KMS-11 (cell line): ENCODE results near the gene ZIC5.

Source experiments
- H2AFZ ChIP-seq: fragments of 200-600 bp; sonication (generic); 2 replicates; pipeline ENCODE4 v1.6.1; 2016; ENCODE audit warnings: antibody characterized with exemption, mixed run types, low read depth
- H3K27ac ChIP-seq: fragments of 200-600 bp; sonication (generic); 2 replicates; pipeline ENCODE4 v1.6.1; 2016; ENCODE audit warnings: mild to moderate bottlenecking, mixed run types
- H3K27me3 ChIP-seq: fragments of 200-600 bp; sonication (generic); 2 replicates; pipeline ENCODE4 v1.6.1; 2017; ENCODE audit warnings: mild to moderate bottlenecking, low read depth, mixed run types, moderate library complexity; ENCODE audit not compliant: insufficient read depth
- H3K36me3 ChIP-seq: fragments of 200-600 bp; sonication (generic); 2 replicates; pipeline ENCODE4 v1.6.1; 2017; ENCODE audit warnings: mild to moderate bottlenecking, mixed run types; ENCODE audit not compliant: insufficient read depth
- H3K4me1 ChIP-seq: fragments of 200-600 bp; sonication (generic); 2 replicates; pipeline ENCODE4 v1.6.1; 2016; ENCODE audit warnings: mild to moderate bottlenecking, low read depth, mixed run types; ENCODE audit not compliant: poor library complexity, severe bottlenecking
- H3K4me2 ChIP-seq: fragments of 200-600 bp; sonication (generic); 2 replicates; pipeline ENCODE4 v1.7.0; 2016; ENCODE audit warnings: mild to moderate bottlenecking, mixed run types
- H3K4me3 ChIP-seq: fragments of 200-600 bp; sonication (generic); IDR thresholded peaks from 2 replicates; pipeline ENCODE4 v1.6.1; 2017; ENCODE audit warnings: low read depth, low read length, mixed read lengths; ENCODE audit not compliant: insufficient read depth
- H3K79me2 ChIP-seq: fragments of 200-600 bp; sonication (generic); 2 replicates; pipeline ENCODE4 v1.6.1; 2016; ENCODE audit warnings: low read depth, mixed run types; ENCODE audit not compliant: insufficient read depth
- H3K9ac ChIP-seq: fragments of 200-600 bp; sonication (generic); 2 replicates; pipeline ENCODE4 v1.6.1; 2016; ENCODE audit warnings: mild to moderate bottlenecking, mixed run types
- H4K20me1 ChIP-seq: fragments of 200-600 bp; sonication (generic); 2 replicates; pipeline ENCODE4 v1.6.1; 2016; ENCODE audit warnings: mild to moderate bottlenecking, mixed run types; ENCODE audit not compliant: insufficient read depth
- TF ChIP-seq, protein P1 (sequence below): fragments of 200-600 bp; sonication (generic); conservative IDR thresholded peaks from 2 replicates; pipeline ENCODE4 v1.6.1; 2017; ENCODE audit warnings: low read depth, mild to moderate bottlenecking, antibody characterized with exemption, low read length, moderate library complexity, mixed read lengths

ZIC5 gene

GRCh38 chr13:99973808-99974185 lies 2.2 kb upstream of the ZIC5 start:
- no peak overlapping the region for H3K9ac ChIP-seq
- no peaks in the 10 kb centered on the region for H3K36me3 ChIP-seq
- peaks cover 4% of the 10 kb centered on the region; the same call in 1 of the 2 replicates for H3K79me2 ChIP-seq
- no peak overlapping the region for H3K4me2 ChIP-seq
- no peak overlapping the region for H2AFZ ChIP-seq
- H3K4me3 ChIP-seq, result no peak overlapping the region
- no peak overlapping the region for H3K27ac ChIP-seq
- TF ChIP-seq, protein P1, sequence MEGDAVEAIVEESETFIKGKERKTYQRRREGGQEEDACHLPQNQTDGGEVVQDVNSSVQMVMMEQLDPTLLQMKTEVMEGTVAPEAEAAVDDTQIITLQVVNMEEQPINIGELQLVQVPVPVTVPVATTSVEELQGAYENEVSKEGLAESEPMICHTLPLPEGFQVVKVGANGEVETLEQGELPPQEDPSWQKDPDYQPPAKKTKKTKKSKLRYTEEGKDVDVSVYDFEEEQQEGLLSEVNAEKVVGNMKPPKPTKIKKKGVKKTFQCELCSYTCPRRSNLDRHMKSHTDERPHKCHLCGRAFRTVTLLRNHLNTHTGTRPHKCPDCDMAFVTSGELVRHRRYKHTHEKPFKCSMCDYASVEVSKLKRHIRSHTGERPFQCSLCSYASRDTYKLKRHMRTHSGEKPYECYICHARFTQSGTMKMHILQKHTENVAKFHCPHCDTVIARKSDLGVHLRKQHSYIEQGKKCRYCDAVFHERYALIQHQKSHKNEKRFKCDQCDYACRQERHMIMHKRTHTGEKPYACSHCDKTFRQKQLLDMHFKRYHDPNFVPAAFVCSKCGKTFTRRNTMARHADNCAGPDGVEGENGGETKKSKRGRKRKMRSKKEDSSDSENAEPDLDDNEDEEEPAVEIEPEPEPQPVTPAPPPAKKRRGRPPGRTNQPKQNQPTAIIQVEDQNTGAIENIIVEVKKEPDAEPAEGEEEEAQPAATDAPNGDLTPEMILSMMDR, result no peak
- no peaks in the 10 kb centered on the region for H4K20me1 ChIP-seq
- no peaks in the 10 kb centered on the region for H3K4me1 ChIP-seq
- no peaks in the 10 kb centered on the region for H3K27me3 ChIP-seq

GRCh38 chr13:99973163-99973807 lies 1.7 kb upstream of the ZIC5 start:
- no peak overlapping the region for H3K9ac ChIP-seq
- H3K4me1 ChIP-seq, result no peaks in the 10 kb centered on the region
- H4K20me1 ChIP-seq, result no peaks in the 10 kb centered on the region

DNA sequence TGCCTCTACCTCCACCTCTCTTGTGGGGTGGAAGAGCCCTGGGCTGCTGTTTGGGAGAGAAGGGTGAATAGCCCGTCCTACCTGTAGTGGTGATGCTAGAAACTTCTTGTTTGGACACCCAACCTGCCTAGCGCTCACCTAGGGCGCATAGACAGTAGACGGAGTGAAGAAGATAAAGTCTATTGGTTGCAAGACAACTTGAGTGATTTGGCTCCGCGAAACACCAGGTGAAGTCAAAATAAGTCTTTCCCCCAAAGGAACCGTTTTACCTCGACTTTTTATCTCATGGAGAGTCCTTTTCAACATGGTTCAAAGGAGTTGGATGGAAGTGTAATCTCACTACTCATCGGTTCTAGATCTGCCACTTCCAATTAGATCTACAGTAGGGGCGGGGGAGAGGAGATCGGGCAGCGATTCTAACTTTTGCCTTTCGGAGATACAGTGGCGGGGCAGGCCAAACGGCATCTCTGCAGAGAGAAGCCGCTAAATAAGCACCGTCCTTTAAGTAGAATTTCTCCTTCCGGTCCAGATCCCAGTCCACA lies 694 bp upstream of the ZIC5 start:
- H3K27me3 ChIP-seq, result no peaks in the 10 kb centered on the region
- no peak overlapping the region for H3K27ac ChIP-seq
- no peak overlapping the region for H3K4me3 ChIP-seq
- H2AFZ ChIP-seq, result no peak overlapping the region
- H3K9ac ChIP-seq, result no peak overlapping the region
- H4K20me1 ChIP-seq, result no peaks in the 10 kb centered on the region
- H3K4me1 ChIP-seq, result no peaks in the 10 kb centered on the region
- TF ChIP-seq, protein P1, result no peak
- no peaks in the 10 kb centered on the region for H3K36me3 ChIP-seq
- H3K79me2 ChIP-seq, result peaks cover 4% of the 10 kb centered on the region; the same call in 1 of the 2 replicates
- H3K4me2 ChIP-seq, result no peak overlapping the region

More at GRCh38 chr13:99973163-99973807, 1.7 kb upstream of the ZIC5 start:
- H3K27me3 ChIP-seq, result no peaks in the 10 kb centered on the region
- no peak overlapping the region for H2AFZ ChIP-seq
- H3K4me2 ChIP-seq, result no peak overlapping the region
- H3K4me3 ChIP-seq, result no peak overlapping the region
- TF ChIP-seq, protein P1, result no peak
- H3K27ac ChIP-seq, result no peak overlapping the region
- no peaks in the 10 kb centered on the region for H3K36me3 ChIP-seq
- peaks cover 4% of the 10 kb centered on the region; the same call in 1 of the 2 replicates for H3K79me2 ChIP-seq

GRCh38 chr13:99970651-99971575 lies 654 bp downstream of the ZIC5 start:
- H4K20me1 ChIP-seq, result no peaks in the 10 kb centered on the region
- H2AFZ ChIP-seq, result peak overlapping the region; percentile 52
- H3K79me2 ChIP-seq, result peaks cover 4% of the 10 kb centered on the region; the same call in 1 of the 2 replicates
- TF ChIP-seq, protein P1, result no peak
- peak overlapping the region; percentile 57; the same call in 1 of the 2 replicates for H3K9ac ChIP-seq
- H3K4me1 ChIP-seq, result no peaks in the 10 kb centered on the region
- H3K27ac ChIP-seq, result peak overlapping the region; percentile 39; the same call in 1 of the 2 replicates
- no peaks in the 10 kb centered on the region for H3K27me3 ChIP-seq
- H3K4me3 ChIP-seq, result no peak overlapping the region
- peak overlapping the region; percentile 51; the same call in 1 of the 2 replicates for H3K4me2 ChIP-seq
- no peaks in the 10 kb centered on the region for H3K36me3 ChIP-seq
